Nucleus accumbens (tissue), 56 donors: ENCODE results near the gene CLEC20A.
A peak's percentile ranks its signal among the peaks of the same experiment; 100 is the strongest.

Experiments
- DNase-seq, 56 donors: peaks; one replicate each; lab custom pipeline; 2025; lab: John Stamatoyannopoulos, UW

The CLEC20A gene

GRCh38 chr1:178501705-178502329 is 5.1 kb upstream of the CLEC20A start:
- peak in 43 of 56 donors; percentile 4 to 81 (median 37) for DNase-seq

- DNase-seq = no peak
Measured at GRCh38 chr1:178500936-178501554, 4.3 kb upstream of the CLEC20A start.

- no peak for DNase-seq
Measured at GRCh38 chr1:178500091-178500770, 3.5 kb upstream of the CLEC20A start.

DNA sequence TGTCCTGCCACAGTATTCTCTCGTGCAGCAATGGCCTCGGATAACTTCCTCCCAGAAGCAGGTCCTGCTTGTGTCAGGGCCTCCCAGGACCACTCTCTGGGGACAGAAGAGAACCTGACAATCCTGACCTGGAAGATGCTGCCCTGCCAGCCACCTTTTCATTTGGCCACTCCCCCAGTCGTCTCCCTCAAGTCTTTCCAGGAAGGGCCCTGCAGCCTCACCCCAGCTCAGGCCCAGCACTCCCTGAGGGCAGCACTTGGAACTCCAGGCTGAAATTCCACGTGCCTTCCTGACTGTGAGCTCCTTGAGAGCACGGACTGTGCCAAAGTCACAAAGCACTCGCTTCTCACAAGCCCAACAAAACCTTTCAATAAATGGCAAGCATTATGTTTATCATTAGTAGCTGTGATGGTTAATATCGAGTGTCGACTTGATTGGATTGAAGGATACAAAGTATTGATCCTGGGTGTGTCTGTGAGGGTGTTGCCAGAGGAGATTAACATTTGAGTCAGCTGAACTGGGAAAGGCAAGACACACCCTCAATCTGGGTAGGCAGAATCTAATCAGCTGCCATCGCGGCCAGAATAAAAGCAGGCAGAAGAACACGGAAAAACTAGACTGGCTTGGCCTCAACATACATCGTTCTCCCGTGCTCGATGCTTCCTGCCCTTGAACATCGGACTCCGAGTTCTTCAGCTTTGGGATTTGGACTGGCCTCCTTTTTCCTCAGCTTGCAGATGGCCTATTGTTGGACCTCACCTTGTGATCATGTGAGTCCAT is 2.3 kb upstream of the CLEC20A start:
- DNase-seq = no peak

GRCh38 chr1:178497903-178498478 is 1.2 kb upstream of the CLEC20A start:
- DNase-seq = no peak

DNA sequence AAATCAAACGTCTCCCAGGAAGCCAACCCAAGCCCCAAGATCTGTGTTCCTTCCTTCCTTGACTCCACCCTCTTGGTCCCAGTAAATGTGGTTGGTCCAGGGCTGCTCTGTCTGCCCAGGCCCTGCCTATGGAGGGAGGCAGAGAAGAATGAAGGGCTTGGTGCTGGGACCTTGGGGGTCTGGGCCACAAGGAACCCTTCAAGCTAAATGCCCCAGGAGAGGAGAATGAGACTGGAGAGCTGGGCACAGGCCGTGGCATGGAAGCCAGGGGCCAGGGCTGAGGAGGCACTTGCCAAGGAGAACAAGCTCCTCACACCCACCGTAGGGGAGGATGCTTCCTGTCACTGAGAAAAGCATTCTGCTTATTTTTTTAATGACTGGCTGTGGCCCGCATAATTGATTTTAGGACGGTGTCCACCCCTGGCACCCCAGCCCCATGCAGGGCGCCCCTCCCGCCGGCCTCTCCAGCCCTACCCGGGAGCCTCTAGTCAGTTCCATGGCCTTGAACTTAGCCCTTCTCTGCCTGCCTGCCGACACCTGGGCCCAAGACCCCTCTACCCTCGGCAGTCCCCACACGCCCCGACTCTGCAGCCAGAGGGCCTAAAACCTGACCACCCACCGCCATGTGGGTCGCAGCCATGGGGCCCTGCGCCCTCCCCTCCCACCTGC is 889 bp downstream of the CLEC20A start:
- DNase-seq = no peak

DNA sequence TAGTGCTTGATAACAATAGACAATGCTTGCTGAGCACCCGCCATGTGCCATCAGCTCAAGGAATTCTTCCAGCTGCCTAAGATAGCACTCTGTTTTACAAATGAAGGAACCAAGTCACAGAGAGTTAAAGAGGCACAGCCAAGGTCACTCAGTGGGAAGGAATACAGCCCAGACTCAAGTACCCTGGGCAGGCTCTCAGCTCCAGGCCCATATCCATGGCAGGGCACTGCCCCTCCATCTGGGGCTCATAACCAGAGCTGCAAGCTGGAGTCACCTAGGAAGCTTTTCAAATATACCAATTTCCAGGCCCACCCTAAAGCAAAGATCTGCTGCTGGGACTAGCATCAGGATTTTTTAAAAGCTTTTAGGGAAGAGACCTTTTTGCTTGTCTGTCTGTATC is 1.6 kb downstream of the CLEC20A start:
- peak in 1 of 56 donors; percentile 13 for DNase-seq

- DNase-seq = peak in 1 of 56 donors; percentile 26
Measured at GRCh38 chr1:178494569-178494971, 2.2 kb downstream of the CLEC20A start.

DNA sequence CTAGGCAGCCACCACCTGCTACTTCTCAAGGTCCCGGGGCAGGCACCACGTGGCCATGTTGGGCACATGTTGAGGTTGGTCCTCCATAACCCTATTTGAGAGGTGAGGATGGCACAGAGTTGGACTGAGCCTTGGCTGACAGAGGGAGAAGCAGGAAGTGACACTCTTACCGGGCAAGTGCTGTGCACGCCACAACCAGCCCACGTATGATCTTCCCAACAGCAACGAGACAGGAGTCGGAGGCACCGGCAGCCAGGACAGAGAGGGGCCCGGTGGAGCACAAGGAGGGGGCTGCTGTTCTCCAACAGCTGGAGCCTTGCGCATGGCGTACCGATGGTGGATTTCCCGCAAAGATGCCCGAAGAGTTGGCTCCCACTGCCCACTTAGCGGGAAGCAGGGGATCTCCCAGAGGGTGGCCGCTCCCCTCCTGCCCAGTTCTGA is 3.4 kb downstream of the CLEC20A start:
- DNase-seq = no peak

DNA sequence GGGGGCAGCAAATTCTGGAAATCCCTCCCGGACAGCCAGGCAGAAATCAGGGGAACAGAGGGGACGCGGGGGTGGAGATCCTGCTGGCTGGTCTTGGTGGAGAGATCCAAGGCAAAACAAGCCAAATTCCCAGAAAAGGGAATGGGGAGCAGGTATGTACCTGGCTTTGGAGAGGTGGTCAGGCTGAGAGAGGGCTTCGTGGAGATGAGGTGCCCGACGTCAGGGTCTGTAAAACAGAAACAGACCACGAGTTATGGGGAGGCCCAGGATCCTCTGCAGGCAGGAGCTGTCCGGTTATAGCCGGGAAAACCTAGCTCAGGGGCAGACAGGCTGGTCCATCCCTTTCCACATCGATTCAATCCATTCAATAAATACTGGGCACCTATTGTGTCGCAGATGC is 4.4 kb downstream of the CLEC20A start:
- no peak for DNase-seq

- no peak for DNase-seq
Measured at GRCh38 chr1:178491721-178492120, 5.0 kb downstream of the CLEC20A start.

GRCh38 chr1:178490967-178491366 is 5.8 kb downstream of the CLEC20A start:
- no peak for DNase-seq

DNA sequence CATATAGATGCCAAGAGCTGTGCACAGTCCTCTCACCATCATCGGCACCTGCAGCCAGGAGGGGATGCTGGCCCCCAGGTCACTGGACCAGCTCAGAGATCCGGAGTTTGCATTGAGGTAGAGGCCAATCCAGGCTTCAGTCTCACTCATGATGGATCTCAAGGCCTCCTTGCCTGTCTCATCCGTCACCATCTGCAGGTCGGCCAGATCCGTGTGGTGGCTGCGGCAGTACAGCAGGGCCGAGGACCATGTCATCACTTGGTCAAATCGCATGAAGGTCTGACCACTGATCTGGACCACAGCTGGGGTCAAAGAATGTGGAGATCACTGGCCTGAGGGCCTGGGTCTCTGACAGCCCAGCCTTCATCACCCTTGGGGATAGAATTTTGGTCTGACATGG is 6.6 kb downstream of the CLEC20A start:
- no peak for DNase-seq

DNA sequence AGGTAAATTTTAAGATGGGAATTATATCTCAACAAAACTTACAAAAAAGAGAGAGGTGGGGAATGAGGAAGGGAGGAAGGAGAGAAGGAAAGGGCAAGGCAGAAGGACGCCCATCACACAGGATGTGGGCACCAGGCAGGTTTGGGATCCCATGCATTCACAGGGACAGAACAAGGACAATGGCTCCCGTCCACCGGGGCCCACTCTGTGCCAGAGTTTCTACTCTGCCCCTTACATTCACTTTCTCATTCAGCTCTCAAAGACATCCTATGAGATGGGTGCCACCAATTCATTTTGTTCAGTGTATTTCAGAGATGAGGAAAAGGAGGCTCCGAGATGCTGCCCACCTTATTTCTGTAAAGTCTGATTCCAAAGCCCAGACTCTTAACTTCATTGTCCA is 7.4 kb downstream of the CLEC20A start:
- no peak for DNase-seq

DNA sequence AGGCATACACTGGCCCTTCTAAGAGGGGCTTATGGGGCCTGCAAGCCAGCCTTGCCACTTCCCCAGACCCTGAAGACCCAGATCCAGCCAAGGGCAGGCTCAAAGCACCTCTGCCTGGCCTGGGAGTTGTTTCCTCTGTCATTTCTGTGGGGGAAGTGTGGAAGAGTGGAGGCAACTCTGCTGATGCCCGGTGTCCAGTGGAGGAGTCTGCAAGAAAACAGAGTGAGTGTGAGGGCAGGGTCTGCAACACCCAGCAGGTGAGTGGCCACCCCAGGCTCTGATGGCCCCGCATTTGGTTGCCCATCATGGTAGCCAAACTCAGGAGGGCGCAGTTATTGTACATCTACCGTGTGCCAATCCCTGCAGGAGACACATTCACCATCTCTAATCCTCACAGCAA is 8.4 kb downstream of the CLEC20A start:
- DNase-seq = no peak

- no peak for DNase-seq
Measured at GRCh38 chr1:178487070-178487615, 9.6 kb downstream of the CLEC20A start.

- no peak for DNase-seq
Measured at GRCh38 chr1:178486100-178487069, 10.4 kb downstream of the CLEC20A start.

GRCh38 chr1:178485541-178485981 is 11.2 kb downstream of the CLEC20A start:
- DNase-seq = no peak
